ENCODE measurements around the gene EEF1AKMT4.

Gene EEF1AKMT4

GRCh38 chr3:184249412-184250166 is at the start of gene EEF1AKMT4:
TSS of gene EEF1AKMT4 (plus strand) at chr3:184249672. CDS start at chr3:184249695, 23 bp downstream.
- DNase-seq (ENCODE audit: low read depth, low spot score), result peak; percentile 92
- ChIA-PET CTCF (interaction anchor here (0.6 to 3.9 kb wide), 75 partner anchors 9 to 365 kb away, joined by 3 to 48 read pairs (median 4); partner anchors contain the start of genes ABCF3, AP2M1, EIF2B5 and FAM131A), POLR2A (no interaction called here)
- peak; percentile 75 for TF ChIP-seq CTCF (IDR thresholded peaks at IDR 0.05; ENCODE audit: insufficient read depth, low read length, missing control alignments)
- H3K4me3 ChIP-seq (ENCODE audit: low read depth, low read length), result peak within 1 kb of the TSS; percentile 87

GRCh38 chr3:184200825-184201224 is 48.6 kb upstream of the EEF1AKMT4 start:
- CTCF ChIA-PET, result no interaction called here
- no peak for DNase-seq (ENCODE audit: low read depth, low spot score)
- POLR2A ChIA-PET, result interaction anchor here (0.6 kb wide), 1 partner anchor 11 kb away, joined by 4 read pairs; no protein-coding TSS in a partner anchor
- H3K4me3 ChIP-seq (ENCODE audit: low read depth, low read length), result no peak overlapping the region
- TF ChIP-seq CTCF (IDR thresholded peaks at IDR 0.05; ENCODE audit: insufficient read depth, low read length, missing control alignments), result no peak

- ChIA-PET POLR2A (interaction anchor here (0.6 kb wide), 1 partner anchor 17 kb away, joined by 4 read pairs; no protein-coding TSS in a partner anchor), CTCF (interaction anchor here (4.4 kb wide), 1 partner anchor 23 kb away, joined by 28 read pairs; no protein-coding TSS in a partner anchor)
- DNase-seq (ENCODE audit: low read depth, low spot score), result no peak
- no peak overlapping the region for H3K4me3 ChIP-seq (ENCODE audit: low read depth, low read length)
- TF ChIP-seq CTCF (IDR thresholded peaks at IDR 0.05; ENCODE audit: insufficient read depth, low read length, missing control alignments), result no peak
Measured at GRCh38 chr3:184203526-184203925, 45.9 kb upstream of the EEF1AKMT4 start.

- H3K4me3 ChIP-seq (ENCODE audit: low read depth, low read length), result no peak overlapping the region
- ChIA-PET POLR2A (no interaction called here), CTCF (interaction anchor here (4.6 kb wide), 1 partner anchor 18 kb away, joined by 21 read pairs; no protein-coding TSS in a partner anchor)
- no peak for DNase-seq (ENCODE audit: low read depth, low spot score)
- no peak for TF ChIP-seq CTCF (IDR thresholded peaks at IDR 0.05; ENCODE audit: insufficient read depth, low read length, missing control alignments)
Measured at GRCh38 chr3:184209146-184209923, 40.1 kb upstream of the EEF1AKMT4 start.

- no peak for DNase-seq (ENCODE audit: low read depth, low spot score)
- no peak overlapping the region for H3K4me3 ChIP-seq (ENCODE audit: low read depth, low read length)
- no peak for TF ChIP-seq CTCF (IDR thresholded peaks at IDR 0.05; ENCODE audit: insufficient read depth, low read length, missing control alignments)
- CTCF ChIA-PET, result interaction anchor here (1.1 to 4.6 kb wide), 5 partner anchors 11 to 78 kb away, joined by 3 to 21 read pairs (median 4); partner anchors contain the start of gene EEF1AKMT4
- POLR2A ChIA-PET, result interaction anchor here (0.7 kb wide), 1 partner anchor 11 kb away, joined by 4 read pairs; no protein-coding TSS in a partner anchor
Measured at GRCh38 chr3:184211297-184211696, 38.2 kb upstream of the EEF1AKMT4 start.
